NT2/D1 (cell line): Measurements from ENCODE around the gene MYO1E.

Source experiments
- SUZ12 ChIP-seq: IDR thresholded peaks from 2 replicates; pipeline ENCODE4 v1.6.1; 2011; ENCODE audit not compliant: insufficient read length, insufficient read depth; ENCODE audit errors: extremely low read depth
- YY1 ChIP-seq: IDR thresholded peaks from 2 replicates; pipeline ENCODE4 v1.6.1; 2011; ENCODE audit not compliant: insufficient read length, insufficient read depth
- ZNF274 ChIP-seq: IDR thresholded peaks from 2 replicates; pipeline ENCODE4 v1.6.1; 2011; ENCODE audit warnings: mild to moderate bottlenecking, low read depth, low read length

DNA sequence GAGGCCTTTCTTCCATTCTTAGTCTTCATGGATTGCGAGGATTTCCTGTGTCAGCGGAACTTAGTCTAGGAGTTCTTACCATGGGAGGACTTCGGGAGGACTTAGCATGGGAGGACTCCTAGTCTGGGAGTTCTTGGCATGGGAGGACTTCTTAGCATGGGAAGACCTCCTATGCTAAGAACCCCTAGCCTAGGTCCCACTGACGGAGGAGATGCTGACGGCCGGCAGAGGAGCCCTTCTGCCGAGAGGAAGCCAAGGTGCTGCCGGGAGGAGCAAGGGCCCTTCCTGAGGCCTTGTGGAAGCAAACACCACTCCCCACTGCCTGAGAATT lies 201.6 kb downstream of the MYO1E start:
- TF ChIP-seq YY1 = no peak
- TF ChIP-seq ZNF274 = no peak
- no peak for TF ChIP-seq SUZ12
